Endothelial cell of hepatic sinusoid (primary cell): ENCODE results near the gene CDYL2.

ENCODE experiments used
- in situ Hi-C: cut with HindIII; loops from 2 replicates; pipeline ENCODE4 v1.10.0; 2017; ENCODE audit warnings: low sequenced_read_pairs

The CDYL2 gene, protein sequence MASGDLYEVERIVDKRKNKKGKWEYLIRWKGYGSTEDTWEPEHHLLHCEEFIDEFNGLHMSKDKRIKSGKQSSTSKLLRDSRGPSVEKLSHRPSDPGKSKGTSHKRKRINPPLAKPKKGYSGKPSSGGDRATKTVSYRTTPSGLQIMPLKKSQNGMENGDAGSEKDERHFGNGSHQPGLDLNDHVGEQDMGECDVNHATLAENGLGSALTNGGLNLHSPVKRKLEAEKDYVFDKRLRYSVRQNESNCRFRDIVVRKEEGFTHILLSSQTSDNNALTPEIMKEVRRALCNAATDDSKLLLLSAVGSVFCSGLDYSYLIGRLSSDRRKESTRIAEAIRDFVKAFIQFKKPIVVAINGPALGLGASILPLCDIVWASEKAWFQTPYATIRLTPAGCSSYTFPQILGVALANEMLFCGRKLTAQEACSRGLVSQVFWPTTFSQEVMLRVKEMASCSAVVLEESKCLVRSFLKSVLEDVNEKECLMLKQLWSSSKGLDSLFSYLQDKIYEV

GRCh38 chr16:80804526-80805383, at the start of gene CDYL2:
Gene CDYL2, minus strand, starts transcription at chr16:80804598. Its CDS starts 425 bp downstream, at chr16:80804173.
- in situ Hi-C loops: no loop called here

DNA sequence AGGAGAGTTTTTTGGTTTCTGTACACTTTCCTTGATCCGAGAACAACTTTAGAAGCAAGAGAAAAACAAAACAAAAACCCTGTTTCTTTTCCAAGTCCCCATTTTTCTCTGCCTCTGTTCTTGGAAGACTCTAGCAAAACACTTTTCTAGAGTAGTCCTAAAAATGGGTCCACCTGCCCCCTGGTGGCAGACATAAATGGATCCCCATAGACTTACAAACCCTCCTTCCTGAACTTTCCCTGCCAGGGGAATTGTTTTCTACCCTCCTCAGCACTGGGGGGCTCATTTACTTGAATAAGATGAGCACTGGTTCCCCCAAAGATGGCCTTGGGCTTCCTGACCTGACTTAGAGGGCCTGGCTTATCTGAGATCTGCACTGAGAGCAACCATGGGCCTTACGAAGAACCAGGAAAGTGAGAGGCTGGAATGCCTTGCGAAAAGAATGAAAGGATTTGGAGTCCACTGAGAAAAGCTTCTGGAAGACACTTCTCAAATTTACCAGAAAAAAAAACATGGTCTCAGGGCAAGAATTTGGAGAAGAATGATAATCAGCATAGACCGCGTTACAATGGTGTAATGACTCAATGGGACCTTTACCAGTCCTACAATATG, 48.0 kb upstream of the CDYL2 start:
- in situ Hi-C loops: no loop called here

DNA sequence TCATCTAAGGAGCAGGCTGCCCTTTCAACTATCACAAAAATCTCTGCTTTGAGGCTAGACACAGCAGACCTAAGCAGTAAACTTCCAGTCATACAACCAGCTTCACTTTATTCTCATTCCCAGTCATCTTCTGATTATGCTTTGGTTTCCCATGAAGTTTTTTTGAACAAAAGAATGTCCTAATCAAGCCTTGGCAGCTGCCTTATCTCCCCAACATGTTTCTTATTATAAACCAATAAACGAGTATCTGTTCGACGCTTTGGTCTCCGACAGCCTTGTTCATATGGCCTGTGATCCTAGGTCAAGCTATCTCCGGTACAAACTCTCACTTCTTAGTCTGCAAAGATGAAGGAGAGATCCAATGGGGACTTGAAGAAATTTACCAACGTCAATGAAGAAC, 47.4 kb upstream of the CDYL2 start:
- in situ Hi-C loops: no loop called here

DNA sequence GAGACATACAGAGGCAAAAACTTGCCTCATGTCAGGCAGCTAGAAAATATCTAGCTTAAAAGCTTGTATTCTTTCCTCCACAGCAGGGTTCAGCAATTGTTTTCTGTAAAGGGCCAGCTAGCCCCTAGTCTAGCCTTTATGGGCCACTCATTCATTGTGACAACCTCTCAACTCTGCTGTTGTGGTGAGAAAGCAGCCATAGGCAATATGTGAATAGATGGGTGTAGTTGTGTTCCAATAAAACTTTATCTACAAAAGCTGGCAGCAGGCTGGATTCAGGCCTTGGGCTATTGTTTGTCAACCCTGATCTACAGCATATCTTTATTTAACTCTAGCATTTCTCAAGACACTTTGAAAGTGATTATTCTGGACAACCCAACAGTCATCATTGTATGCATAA, 46.4 kb upstream of the CDYL2 start:
- in situ Hi-C loops: no loop called here

DNA sequence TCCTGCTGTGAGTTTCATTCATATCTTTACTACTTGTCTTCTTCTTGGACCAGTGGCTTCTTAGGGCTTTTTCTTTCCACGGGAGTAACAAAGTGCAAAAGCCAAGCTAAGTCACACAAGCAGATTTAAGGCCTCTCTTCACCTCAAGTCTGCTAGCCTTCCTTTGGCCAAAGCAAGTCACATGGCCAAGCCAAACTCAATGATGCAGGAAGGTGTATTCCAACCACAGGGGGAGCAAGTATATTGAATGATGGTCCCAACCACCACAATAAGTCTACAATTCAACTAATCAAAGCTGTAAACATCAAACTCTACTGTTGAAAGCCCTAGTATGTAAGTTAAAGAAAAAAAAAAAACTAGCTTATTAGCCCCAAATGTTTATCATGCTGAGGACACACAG, 44.5 kb upstream of the CDYL2 start:
- in situ Hi-C loops: loop anchor here (25.0 kb wide), 1 partner anchor 312 kb away; the partner anchor contains the start of gene DYNLRB2

DNA sequence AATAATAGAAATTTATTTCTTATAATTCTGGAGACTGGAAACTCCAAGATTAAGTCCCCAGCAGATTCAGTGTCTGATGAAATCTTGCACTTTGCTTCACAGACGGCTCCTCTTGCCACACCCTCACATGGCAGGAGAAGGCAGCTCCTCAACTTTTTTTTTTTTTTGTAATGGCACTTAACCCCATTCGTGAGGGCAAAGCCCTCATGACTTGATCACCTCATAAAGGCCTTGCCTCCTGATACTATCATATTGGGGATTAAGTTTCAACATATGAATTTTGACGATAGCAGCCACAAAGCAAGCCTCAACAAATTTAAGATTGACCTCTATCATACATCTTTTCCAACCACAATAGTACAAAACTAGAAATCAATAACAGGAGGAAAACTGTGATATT, 42.3 kb upstream of the CDYL2 start:
- in situ Hi-C loops: loop anchor here (25.0 kb wide), 1 partner anchor 309 kb away; the partner anchor contains the start of gene DYNLRB2

DNA sequence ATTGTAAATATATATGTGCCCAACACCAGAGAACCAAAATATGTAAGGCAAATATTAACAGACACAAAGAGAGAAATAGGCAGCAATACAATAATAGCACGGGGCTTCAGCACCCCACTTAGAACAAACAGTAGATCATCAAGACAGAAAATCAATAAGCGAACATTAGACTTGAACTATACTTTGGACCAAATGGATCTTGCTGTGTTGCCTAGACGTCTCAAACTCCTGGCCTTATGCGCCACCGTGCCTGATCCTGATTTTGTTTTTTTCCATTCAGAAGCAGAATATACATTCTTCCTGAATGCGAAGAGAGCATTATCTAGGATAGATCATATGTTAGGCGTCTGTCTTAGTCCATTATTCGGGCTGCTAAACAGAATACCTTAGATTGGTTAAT, 41.9 kb upstream of the CDYL2 start:
- in situ Hi-C loops: loop anchor here (25.0 kb wide), 1 partner anchor 309 kb away; the partner anchor contains the start of gene DYNLRB2

GRCh38 chr16:80844395-80844794, 40.0 kb upstream of the CDYL2 start:
- in situ Hi-C loops: loop anchor here (25.0 kb wide), 1 partner anchor 307 kb away; the partner anchor contains the start of gene DYNLRB2

DNA sequence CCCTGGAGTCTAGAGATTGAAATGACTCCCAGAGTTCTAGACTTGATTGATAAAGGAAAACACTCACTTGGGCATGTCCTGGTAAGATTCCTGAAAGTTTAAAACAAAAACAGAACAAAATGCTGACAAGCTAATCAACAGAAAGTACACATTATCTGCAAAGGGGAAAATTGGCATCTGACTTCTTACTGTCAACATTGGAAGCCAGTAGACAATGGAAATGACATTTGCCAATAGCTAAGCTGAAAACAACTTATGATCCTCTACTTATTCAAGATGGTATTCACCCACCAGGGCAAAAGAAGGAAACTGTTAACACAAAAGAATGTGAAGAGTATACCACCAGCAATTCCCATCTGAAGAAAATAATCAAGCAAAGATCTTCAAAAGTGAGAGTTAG, 36.8 kb upstream of the CDYL2 start:
- in situ Hi-C loops: loop anchor here (25.0 kb wide), 1 partner anchor 304 kb away; the partner anchor contains the start of gene DYNLRB2

- in situ Hi-C loops: loop anchor here (25.0 kb wide), 1 partner anchor 300 kb away; the partner anchor contains the start of gene DYNLRB2
Observed at GRCh38 chr16:80837533-80838147, 33.2 kb upstream of the CDYL2 start.

DNA sequence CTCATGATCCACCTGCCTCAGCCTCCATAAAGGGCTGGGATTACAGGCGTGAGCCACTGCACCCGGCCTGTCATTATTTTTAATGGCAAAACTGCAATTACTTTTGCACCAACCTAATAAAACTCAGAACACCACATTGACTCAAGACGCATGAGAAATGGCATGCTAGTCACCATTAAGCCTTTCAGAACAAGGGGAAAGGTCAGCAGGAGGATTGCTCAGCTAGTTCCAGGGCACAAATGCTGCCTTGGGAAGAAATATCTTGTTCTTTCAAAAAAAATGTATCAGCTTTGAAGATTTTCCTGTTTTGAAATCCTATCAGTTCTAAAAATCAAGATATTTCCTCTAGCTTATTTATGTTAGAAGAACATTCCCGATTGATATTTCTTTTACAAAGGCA, 32.4 kb upstream of the CDYL2 start:
- in situ Hi-C loops: loop anchor here (25.0 kb wide), 1 partner anchor 300 kb away; the partner anchor contains the start of gene DYNLRB2

GRCh38 chr16:80836202-80836601, 31.8 kb upstream of the CDYL2 start:
- in situ Hi-C loops: loop anchor here (25.0 kb wide), 1 partner anchor 299 kb away; the partner anchor contains the start of gene DYNLRB2

DNA sequence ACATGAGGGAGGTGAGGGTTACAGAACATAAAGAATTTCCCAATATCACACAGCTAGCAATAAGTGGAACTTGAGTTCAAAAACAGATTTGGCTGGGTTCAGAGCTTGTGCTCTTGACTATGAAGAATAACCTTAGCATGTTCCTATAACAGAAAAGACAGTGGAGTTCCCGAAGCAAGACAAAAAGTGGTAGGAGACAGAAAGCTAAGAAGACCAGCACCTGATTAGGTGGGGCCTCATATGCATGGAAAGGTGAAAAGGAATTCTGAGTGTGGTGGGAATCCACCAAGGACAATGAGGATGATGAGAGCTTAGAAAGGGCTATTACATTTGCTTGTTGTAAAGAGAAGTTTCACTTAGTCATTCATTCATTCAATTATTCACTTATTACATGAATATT, 26.6 kb upstream of the CDYL2 start:
- in situ Hi-C loops: loop anchor here (25.0 kb wide), 1 partner anchor 294 kb away; the partner anchor contains the start of gene DYNLRB2

- in situ Hi-C loops: loop anchor here (25.0 kb wide), 1 partner anchor 291 kb away; the partner anchor contains the start of gene DYNLRB2
Observed at GRCh38 chr16:80828495-80828894, 24.1 kb upstream of the CDYL2 start.

DNA sequence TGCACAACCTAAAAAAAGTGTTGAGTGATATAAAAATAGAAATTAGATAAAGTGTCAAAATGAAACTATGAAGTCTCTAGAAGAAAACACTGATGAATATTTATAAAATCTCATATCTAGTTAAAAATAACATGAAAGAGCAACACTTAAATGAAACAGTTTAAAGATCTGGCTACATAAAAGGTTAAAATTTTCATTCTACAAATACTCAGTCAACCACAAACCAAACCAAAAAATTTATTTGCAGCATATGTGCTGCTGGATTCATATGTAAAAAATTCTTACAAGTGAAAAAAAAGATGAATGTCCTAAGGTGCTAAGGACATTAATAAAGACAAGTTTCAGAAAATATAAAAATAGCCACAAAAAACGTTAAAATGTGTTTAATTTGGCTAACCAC, 22.6 kb upstream of the CDYL2 start:
- in situ Hi-C loops: loop anchor here (25.0 kb wide), 1 partner anchor 290 kb away; the partner anchor contains the start of gene DYNLRB2

- in situ Hi-C loops: loop anchor here (25.0 kb wide), 1 partner anchor 288 kb away; the partner anchor contains the start of gene DYNLRB2
Observed at GRCh38 chr16:80825365-80825758, 21.0 kb upstream of the CDYL2 start.

DNA sequence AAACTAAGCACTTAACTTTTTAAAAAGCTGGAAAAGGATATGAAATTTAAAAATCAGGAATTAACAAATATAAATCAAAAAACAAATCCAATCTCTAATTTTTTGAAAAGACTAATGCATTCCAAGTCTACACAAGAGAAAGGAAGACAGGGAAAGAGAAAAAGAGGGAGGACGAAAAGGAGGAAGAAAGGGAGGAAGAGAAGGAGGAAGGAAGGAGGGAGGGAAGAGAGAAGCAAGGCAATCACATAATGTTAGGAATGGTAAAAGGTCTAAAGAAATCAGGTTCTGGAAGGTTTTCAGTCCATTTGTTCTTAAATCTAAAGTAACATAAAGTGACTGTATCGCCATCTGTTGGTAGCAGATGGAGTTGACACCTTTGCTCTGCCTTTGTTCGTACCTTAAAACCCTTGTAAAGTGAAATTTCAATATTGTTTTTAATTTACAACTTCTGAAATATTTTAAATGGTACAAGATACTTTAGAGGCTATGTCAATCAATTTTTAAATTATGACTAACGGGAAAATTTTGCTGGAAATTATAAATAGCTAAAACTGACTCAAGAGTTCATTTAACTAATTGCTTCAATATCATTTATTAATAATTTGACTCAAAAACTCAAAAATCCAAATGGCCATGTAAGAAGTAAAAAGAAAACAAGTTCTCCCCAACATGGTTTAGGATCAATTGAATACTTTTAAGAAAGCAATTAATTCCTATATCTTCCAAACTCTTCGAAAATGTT, 20.4 kb upstream of the CDYL2 start:
- in situ Hi-C loops: loop anchor here (25.0 kb wide), 1 partner anchor 287 kb away; the partner anchor contains the start of gene DYNLRB2

- in situ Hi-C loops: no loop called here
Observed at GRCh38 chr16:80819988-80820387, 15.6 kb upstream of the CDYL2 start.

DNA sequence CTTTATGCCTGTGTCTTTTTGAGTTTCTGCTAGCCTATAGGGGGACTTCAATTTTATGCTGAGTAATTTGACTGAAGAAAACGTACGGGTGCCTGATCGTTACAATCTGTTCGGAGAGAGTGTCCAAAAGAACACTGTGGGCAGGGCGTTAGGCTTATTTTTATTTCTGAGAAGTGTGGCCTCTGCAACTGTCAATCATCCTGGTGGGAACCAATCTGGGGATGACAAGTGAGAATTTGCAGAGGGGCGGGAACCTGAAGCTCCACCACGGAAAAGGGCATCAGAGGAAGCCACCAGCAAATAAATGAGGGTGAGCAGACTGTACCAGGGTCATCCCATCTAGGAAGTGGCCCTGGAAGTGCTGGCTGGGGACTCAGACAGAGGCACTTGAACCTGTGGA, 12.0 kb upstream of the CDYL2 start:
- in situ Hi-C loops: no loop called here
